ENCODE results near the gene REEP6. TPM values are rescaled to one million over a fixed set of nuclear protein-coding genes. Genes with fewer than 3 reads are reported as not detected.

The REEP6 gene
- total and polyA plus RNA-seq, 2 of the 4 experiments (the other 2 are of a cell fraction), result 1.3 to 2.2 TPM

DNA sequence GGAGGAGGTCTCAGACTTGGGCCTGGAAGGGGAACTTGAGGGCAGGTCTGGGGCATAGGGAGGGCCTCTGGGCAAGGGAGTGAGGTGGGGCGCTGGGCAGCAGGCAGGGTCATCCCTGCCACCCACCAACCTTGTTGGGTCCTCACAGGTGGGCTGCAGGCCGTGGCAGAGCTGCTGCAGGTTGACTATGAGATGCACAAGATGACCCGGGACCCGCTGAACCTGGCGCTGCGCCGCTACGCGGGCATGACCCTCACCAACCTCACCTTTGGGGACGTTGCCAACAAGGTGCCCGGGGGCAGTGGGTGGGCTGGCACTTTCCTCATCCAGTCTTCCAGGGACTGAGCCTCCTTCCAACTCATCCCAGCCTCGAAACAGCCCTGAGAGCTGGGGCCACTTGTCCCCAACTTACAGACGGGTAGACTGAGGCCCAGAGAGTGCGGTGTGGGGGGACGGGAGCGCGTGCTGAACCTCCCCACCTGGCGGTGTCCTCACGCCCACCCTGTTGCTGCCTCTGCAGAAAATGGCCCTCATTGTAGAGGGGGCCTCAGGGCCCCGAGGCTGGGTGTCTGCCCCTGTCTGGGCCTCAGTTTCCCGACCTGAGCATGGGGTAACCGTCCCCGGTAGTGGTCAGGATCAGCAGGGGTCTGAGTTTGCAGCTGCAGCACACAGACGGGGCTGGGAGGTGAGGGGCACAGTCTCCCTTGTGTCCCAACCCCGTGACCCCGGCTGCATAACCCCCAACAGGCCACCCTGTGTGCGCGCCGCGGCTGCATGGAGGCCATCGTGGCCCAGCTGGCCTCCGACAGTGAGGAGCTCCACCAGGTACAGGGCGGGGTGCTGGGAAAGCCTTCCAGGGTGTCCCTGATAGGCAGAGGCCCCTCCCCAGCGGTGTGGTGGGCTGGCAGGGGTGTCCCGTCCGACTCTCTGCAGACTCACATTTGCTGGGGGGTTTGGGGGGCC, 30.7 kb upstream of the REEP6 start:
- POLR2A ChIA-PET (ENCODE audit: unreplicated experiment), result no interaction called here
- WGBS, 2 experiments (ENCODE audit: extremely low coverage in 2 of 2, insufficient read length in 1 of 2), result 90% methylated on average over 20 of the region's 36 CpGs; no CpG with 5 or more reads in 1 of the 2 experiments

More for the DNA sequence above, 30.7 kb upstream of the REEP6 start:
- Histone ChIP-seq H2BK15ac (ENCODE audit: low read depth, low read length) (no peak overlapping the region), H2BK120ac (ENCODE audit: low read depth, low read length) (no peak overlapping the region), H3K4me3 (ENCODE audit: insufficient read depth, low read depth, low read length) (no peak overlapping the region), H3K27me3 (ENCODE audit: control insufficient read depth, insufficient read depth, low read length) (peaks cover 22% of the 10 kb centered on the region), H3K18ac (ENCODE audit: low read depth, low read length) (no peak overlapping the region), H4K8ac (ENCODE audit: low read depth in 2 of 2, low read length in 2 of 2) (no peak overlapping the region), H3K4ac (ENCODE audit: low read depth, low read length) (no peak overlapping the region), H3K36me3 (ENCODE audit: control insufficient read depth, insufficient read depth, low read length) (peaks cover 3% of the 10 kb centered on the region; the same call in 1 of the 2 replicates), H2AFZ (replicated peaks; ENCODE audit: low read length, poor library complexity) (no peak overlapping the region), H3K79me1 (ENCODE audit: low read depth in 1 of 2, low read length in 2 of 2) (no peaks in the 10 kb centered on the region), H3K23ac (ENCODE audit: low read depth, low read length) (no peak overlapping the region), H4K5ac (ENCODE audit: low read depth, low read length) (no peak overlapping the region), H4K20me1 (ENCODE audit: insufficient read depth, low read length) (peaks cover 30% of the 10 kb centered on the region), H3K4me2 (ENCODE audit: low read depth, low read length) (no peak overlapping the region), H3K27ac (ENCODE audit: insufficient read depth, low read length) (no peak overlapping the region), H3K9me3 (ENCODE audit: control insufficient read depth, insufficient read depth, low read length) (no peaks in the 10 kb centered on the region), H4K91ac (ENCODE audit: insufficient read depth, low read depth, low read length) (no peak overlapping the region), H3K4me1 (ENCODE audit: control insufficient read depth, insufficient read depth, low read length) (no peaks in the 10 kb centered on the region), H2AK5ac (ENCODE audit: low read depth, low read length) (no peak overlapping the region), H2BK20ac (ENCODE audit: low read depth, low read length) (no peak overlapping the region), H3K9ac (ENCODE audit: low read depth, low read length) (no peak overlapping the region), H3K9me1 (ENCODE audit: insufficient read depth, low read length) (0 out of 2 replicates have a peak, but pooled peaks cover 2% of the 10 kb centered on the region), H2BK5ac (ENCODE audit: low read depth, low read length, poor library complexity, severe bottlenecking) (no peak overlapping the region), H3K14ac (replicated peaks; ENCODE audit: low read depth, low read length) (no peak overlapping the region), H2AK9ac (replicated peaks; ENCODE audit: low read depth, low read length, poor library complexity) (no peak overlapping the region), H3K56ac (ENCODE audit: extremely low read depth, insufficient read depth, low read length) (no peak overlapping the region)
- in situ Hi-C loops (cut with MboI; ENCODE audit: low sequenced_read_pairs), result no loop called here
- BruUV-seq (replicated peaks), result no TSS peak
- DNase-seq, result no peak
- ATAC-seq (ENCODE audit: low read depth), result no peak
- TF ChIP-seq FOS (IDR thresholded peaks at IDR 0.05; ENCODE audit: low read depth, low read length) (no peak), RFX5 (IDR thresholded peaks at IDR 0.05; ENCODE audit: low read depth, low read length) (no peak), MAZ (IDR thresholded peaks at IDR 0.05; ENCODE audit: borderline replicate concordance, low read depth, low read length) (no peak), RCOR1 (IDR thresholded peaks at IDR 0.05; ENCODE audit: insufficient replicate concordance, low read length) (no peak), SMC3 (IDR thresholded peaks at IDR 0.05; ENCODE audit: low read depth, low read length) (no peak)
- TF ChIP-seq, protein P1, sequence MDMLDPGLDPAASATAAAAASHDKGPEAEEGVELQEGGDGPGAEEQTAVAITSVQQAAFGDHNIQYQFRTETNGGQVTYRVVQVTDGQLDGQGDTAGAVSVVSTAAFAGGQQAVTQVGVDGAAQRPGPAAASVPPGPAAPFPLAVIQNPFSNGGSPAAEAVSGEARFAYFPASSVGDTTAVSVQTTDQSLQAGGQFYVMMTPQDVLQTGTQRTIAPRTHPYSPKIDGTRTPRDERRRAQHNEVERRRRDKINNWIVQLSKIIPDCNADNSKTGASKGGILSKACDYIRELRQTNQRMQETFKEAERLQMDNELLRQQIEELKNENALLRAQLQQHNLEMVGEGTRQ (IDR thresholded peaks at IDR 0.05; ENCODE audit: low read depth, low read length), result no peak
- TF ChIP-seq, protein P2, sequence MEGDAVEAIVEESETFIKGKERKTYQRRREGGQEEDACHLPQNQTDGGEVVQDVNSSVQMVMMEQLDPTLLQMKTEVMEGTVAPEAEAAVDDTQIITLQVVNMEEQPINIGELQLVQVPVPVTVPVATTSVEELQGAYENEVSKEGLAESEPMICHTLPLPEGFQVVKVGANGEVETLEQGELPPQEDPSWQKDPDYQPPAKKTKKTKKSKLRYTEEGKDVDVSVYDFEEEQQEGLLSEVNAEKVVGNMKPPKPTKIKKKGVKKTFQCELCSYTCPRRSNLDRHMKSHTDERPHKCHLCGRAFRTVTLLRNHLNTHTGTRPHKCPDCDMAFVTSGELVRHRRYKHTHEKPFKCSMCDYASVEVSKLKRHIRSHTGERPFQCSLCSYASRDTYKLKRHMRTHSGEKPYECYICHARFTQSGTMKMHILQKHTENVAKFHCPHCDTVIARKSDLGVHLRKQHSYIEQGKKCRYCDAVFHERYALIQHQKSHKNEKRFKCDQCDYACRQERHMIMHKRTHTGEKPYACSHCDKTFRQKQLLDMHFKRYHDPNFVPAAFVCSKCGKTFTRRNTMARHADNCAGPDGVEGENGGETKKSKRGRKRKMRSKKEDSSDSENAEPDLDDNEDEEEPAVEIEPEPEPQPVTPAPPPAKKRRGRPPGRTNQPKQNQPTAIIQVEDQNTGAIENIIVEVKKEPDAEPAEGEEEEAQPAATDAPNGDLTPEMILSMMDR (conservative IDR thresholded peaks at IDR 0.05; ENCODE audit: low read depth, low read length), result no peak
- TF ChIP-seq, protein P3, sequence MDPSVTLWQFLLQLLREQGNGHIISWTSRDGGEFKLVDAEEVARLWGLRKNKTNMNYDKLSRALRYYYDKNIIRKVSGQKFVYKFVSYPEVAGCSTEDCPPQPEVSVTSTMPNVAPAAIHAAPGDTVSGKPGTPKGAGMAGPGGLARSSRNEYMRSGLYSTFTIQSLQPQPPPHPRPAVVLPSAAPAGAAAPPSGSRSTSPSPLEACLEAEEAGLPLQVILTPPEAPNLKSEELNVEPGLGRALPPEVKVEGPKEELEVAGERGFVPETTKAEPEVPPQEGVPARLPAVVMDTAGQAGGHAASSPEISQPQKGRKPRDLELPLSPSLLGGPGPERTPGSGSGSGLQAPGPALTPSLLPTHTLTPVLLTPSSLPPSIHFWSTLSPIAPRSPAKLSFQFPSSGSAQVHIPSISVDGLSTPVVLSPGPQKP (IDR thresholded peaks at IDR 0.05; ENCODE audit: borderline replicate concordance, low read depth, low read length), result no peak
- dilution Hi-C loops (cut with HindIII; ENCODE audit: low sequenced_read_pairs, unreplicated experiment), result no loop called here
- intact Hi-C loops (cut with micrococcal nuclease), result no loop called here
- CTCF ChIA-PET, result no interaction called here
